ENCODE data around the gene CYP2U1.

DNA sequence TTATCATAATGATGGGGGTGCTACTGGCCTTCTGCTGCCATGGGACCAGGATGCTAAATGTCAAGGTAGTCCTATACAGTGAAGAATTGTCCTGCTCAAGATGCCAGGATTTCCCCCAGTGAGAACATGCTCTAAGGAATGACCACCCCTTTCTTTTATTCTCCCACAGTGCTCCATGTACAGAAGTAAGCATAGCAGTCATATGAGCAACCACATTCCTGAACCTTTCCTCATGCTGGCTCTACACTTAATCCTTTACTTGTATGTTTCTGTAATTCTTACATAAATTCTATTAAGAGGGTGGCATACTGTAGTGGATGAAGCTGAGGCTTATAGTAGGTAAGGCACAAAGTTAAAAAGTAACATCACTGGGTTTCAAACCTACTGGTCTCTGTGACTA lies 20.2 kb downstream of the CYP2U1 start:
- TF ChIP-seq, protein P1, sequence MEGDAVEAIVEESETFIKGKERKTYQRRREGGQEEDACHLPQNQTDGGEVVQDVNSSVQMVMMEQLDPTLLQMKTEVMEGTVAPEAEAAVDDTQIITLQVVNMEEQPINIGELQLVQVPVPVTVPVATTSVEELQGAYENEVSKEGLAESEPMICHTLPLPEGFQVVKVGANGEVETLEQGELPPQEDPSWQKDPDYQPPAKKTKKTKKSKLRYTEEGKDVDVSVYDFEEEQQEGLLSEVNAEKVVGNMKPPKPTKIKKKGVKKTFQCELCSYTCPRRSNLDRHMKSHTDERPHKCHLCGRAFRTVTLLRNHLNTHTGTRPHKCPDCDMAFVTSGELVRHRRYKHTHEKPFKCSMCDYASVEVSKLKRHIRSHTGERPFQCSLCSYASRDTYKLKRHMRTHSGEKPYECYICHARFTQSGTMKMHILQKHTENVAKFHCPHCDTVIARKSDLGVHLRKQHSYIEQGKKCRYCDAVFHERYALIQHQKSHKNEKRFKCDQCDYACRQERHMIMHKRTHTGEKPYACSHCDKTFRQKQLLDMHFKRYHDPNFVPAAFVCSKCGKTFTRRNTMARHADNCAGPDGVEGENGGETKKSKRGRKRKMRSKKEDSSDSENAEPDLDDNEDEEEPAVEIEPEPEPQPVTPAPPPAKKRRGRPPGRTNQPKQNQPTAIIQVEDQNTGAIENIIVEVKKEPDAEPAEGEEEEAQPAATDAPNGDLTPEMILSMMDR (IDR thresholded peaks at IDR 0.05) = no peak
- TF ChIP-seq POLR2A (IDR thresholded peaks at IDR 0.05) = no peak
